Body of pancreas (tissue), 4 donors: ENCODE results near the gene BCL2L15.

Source experiments
- CTCF ChIP-seq, 7 experiments: fragments of 450-650 bp in 4 of 7; fragments of 200-600 bp in 3 of 7; sonication (generic) in 3 of 7; IDR thresholded peaks; one replicate each; pipeline ENCODE4 v1.5.1; 2016 to 2019; ENCODE audit warnings: antibody characterized with exemption in 7 of 7
- POLR2A ChIP-seq, 3 donors: fragments of 450-650 bp; IDR thresholded peaks; one replicate each; pipeline ENCODE4 v1.6.1; 2016; ENCODE audit warnings: antibody characterized with exemption in 3 of 3, mild to moderate bottlenecking in 2 of 3

GRCh38 chr1:113893267-113893666, 5.9 kb upstream of the BCL2L15 start:
- TF ChIP-seq CTCF (IDR thresholded peaks at IDR 0.05) (no peak), POLR2A (IDR thresholded peaks at IDR 0.05) (no peak)
